H9 (cell line): Measurements from ENCODE around the gene ZNF829. TPM values are rescaled to one million over a fixed set of nuclear protein-coding genes. Genes with fewer than 3 reads are reported as not detected.

ENCODE experiments used
- DNase-seq: peaks from one replicate; pipeline ENCODE4 v3.0.0-alpha.2; 2017
- H2AFZ ChIP-seq: one replicate; pipeline ENCODE4 v1.6.1; 2013; ENCODE audit warnings: mild to moderate bottlenecking, low read length, control low read depth, moderate library complexity
- H2AK5ac ChIP-seq: 2 replicates; pipeline ENCODE4 v1.6.1; 2013; ENCODE audit warnings: low read length, control low read depth, mixed read lengths; ENCODE audit not compliant: insufficient read length
- H2BK120ac ChIP-seq: one replicate; pipeline ENCODE4 v1.6.1; 2013; ENCODE audit warnings: low read depth, mild to moderate bottlenecking, low read length, control low read depth, inconsistent platforms; ENCODE audit not compliant: poor library complexity, severe bottlenecking
- H2BK12ac ChIP-seq: 2 replicates; pipeline ENCODE4 v1.6.1; 2013; ENCODE audit warnings: low read length, control low read depth, mixed read lengths, low read depth; ENCODE audit not compliant: insufficient read length
- H2BK15ac ChIP-seq: 2 replicates; pipeline ENCODE4 v1.6.1; 2013; ENCODE audit warnings: low read depth, low read length, control low read depth
- H2BK20ac ChIP-seq: one replicate; pipeline ENCODE4 v1.6.1; 2013; ENCODE audit warnings: low read depth, mild to moderate bottlenecking, low read length, control low read depth, inconsistent platforms; ENCODE audit not compliant: poor library complexity, severe bottlenecking
- H2BK5ac ChIP-seq: 2 replicates; pipeline ENCODE4 v1.6.1; 2013; ENCODE audit warnings: low read length, control low read depth, mixed read lengths; ENCODE audit not compliant: insufficient read length
- H3K14ac ChIP-seq: 2 replicates; pipeline ENCODE4 v1.6.1; 2013; ENCODE audit warnings: low read length, control low read depth; ENCODE audit not compliant: insufficient read depth
- H3K18ac ChIP-seq: 2 replicates; pipeline ENCODE4 v1.6.1; 2013; ENCODE audit warnings: low read depth, mild to moderate bottlenecking, mixed read lengths, low read length, control low read depth; ENCODE audit not compliant: insufficient read length
- H3K23ac ChIP-seq: 2 replicates; pipeline ENCODE4 v1.6.1; 2013; ENCODE audit warnings: low read length, control low read depth, mixed read lengths, low read depth; ENCODE audit not compliant: insufficient read length
- H3K23me2 ChIP-seq: 2 replicates; pipeline ENCODE4 v1.6.1; 2013; ENCODE audit warnings: low read depth, mild to moderate bottlenecking, mixed read lengths, low read length, control low read depth; ENCODE audit not compliant: insufficient read length, poor library complexity, severe bottlenecking
- H3K27ac ChIP-seq: 2 replicates; pipeline ENCODE4 v1.5.1; 2013; ENCODE audit warnings: low read length, control low read depth, mixed read lengths, low read depth; ENCODE audit not compliant: insufficient read length
- H3K27me3 ChIP-seq: 2 replicates; pipeline ENCODE4 v1.6.1; 2013; ENCODE audit warnings: low read length, control low read depth, inconsistent platforms; ENCODE audit not compliant: insufficient read depth
- H3K4ac ChIP-seq: 2 replicates; pipeline ENCODE4 v1.6.1; 2013; ENCODE audit warnings: low read depth, mild to moderate bottlenecking, control low read depth, inconsistent platforms, low read length, moderate library complexity
- H3K4me1 ChIP-seq: 2 replicates; pipeline ENCODE4 v1.6.1; 2013; ENCODE audit warnings: low read length, control low read depth, inconsistent platforms; ENCODE audit not compliant: insufficient read depth
- H3K4me2 ChIP-seq: 2 replicates; pipeline ENCODE4 v1.6.1; 2013; ENCODE audit warnings: low read length, control low read depth, mixed read lengths; ENCODE audit not compliant: insufficient read length, insufficient read depth
- H3K56ac ChIP-seq: 2 replicates; pipeline ENCODE4 v1.6.1; 2013; ENCODE audit warnings: low read depth, mild to moderate bottlenecking, mixed read lengths, low read length, control low read depth; ENCODE audit not compliant: insufficient read length
- H3K79me1 ChIP-seq: 2 replicates; pipeline ENCODE4 v1.6.1; 2013; ENCODE audit warnings: low read depth, mild to moderate bottlenecking, moderate library complexity, low read length, control low read depth, inconsistent platforms; ENCODE audit not compliant: insufficient read depth, poor library complexity, severe bottlenecking
- H3K79me2 ChIP-seq: 2 replicates; pipeline ENCODE4 v1.6.1; 2013; ENCODE audit warnings: low read length, control low read depth, inconsistent platforms; ENCODE audit not compliant: insufficient read depth
- H3K9ac ChIP-seq: 2 replicates; pipeline ENCODE4 v1.6.1; 2013; ENCODE audit warnings: low read length, control low read depth, mixed read lengths; ENCODE audit not compliant: insufficient read length; ENCODE audit errors: extremely low read depth
- H3K9me3 ChIP-seq: one replicate; pipeline ENCODE4 v1.6.1; 2013; ENCODE audit warnings: low read depth, low read length, inconsistent platforms; ENCODE audit not compliant: control insufficient read depth
- H3T11ph ChIP-seq: one replicate; pipeline ENCODE4 v1.6.1; 2013; ENCODE audit warnings: mild to moderate bottlenecking, low read length, control low read depth, inconsistent platforms
- H4K20me1 ChIP-seq: one replicate; pipeline ENCODE4 v1.6.1; 2013; ENCODE audit not compliant: control insufficient read depth, insufficient read length, insufficient read depth
- H4K5ac ChIP-seq: 2 replicates; pipeline ENCODE4 v1.6.1; 2013; ENCODE audit warnings: low read depth, mild to moderate bottlenecking, mixed read lengths, low read length, control low read depth; ENCODE audit not compliant: insufficient read length
- H4K8ac ChIP-seq: replicated peaks from 2 replicates; pipeline ENCODE4 v1.6.1; 2013; ENCODE audit warnings: low read length, control low read depth, mixed read lengths, low read depth; ENCODE audit not compliant: insufficient read length
- H4K91ac ChIP-seq: 2 replicates; pipeline ENCODE4 v1.6.1; 2013; ENCODE audit warnings: low read depth, mild to moderate bottlenecking, moderate library complexity, mixed read lengths, low read length, control low read depth; ENCODE audit not compliant: insufficient read length
- H3K27ac Mint-ChIP-seq, 3 experiments: 2 replicates in 2 of 3; 3 replicates in 1 of 3; pipeline ENCODE4 v1.8.0; 2020 to 2021; ENCODE audit warnings: mixed read lengths in 3 of 3, mild to moderate bottlenecking in 1 of 3, moderate library complexity in 1 of 3
- H3K27me3 Mint-ChIP-seq: 2 replicates; pipeline ENCODE4 v1.8.0; 2021; ENCODE audit warnings: low read depth, mild to moderate bottlenecking, moderate library complexity, mixed read lengths
- H3K36me3 Mint-ChIP-seq, 3 experiments: 2 replicates in 2 of 3; 3 replicates in 1 of 3; pipeline ENCODE4 v1.8.0; 2020 to 2021; ENCODE audit warnings: low read depth in 3 of 3, mixed read lengths in 3 of 3; ENCODE audit not compliant: insufficient read depth in 1 of 3
- H3K4me1 Mint-ChIP-seq, 2 experiments: 2 replicates each; pipeline ENCODE4 v1.8.0; 2020; ENCODE audit warnings: mixed read lengths in 2 of 2
- H3K4me3 Mint-ChIP-seq, 2 experiments: 2 replicates in 1 of 2; 3 replicates in 1 of 2; pipeline ENCODE4 v1.8.0; 2020 to 2021; ENCODE audit warnings: mild to moderate bottlenecking in 2 of 2, mixed read lengths in 2 of 2, moderate library complexity in 1 of 2
- H3K9me3 Mint-ChIP-seq, 2 experiments: 2 replicates in 1 of 2; 3 replicates in 1 of 2; pipeline ENCODE4 v1.8.0; 2020; ENCODE audit warnings: mild to moderate bottlenecking in 2 of 2, mixed read lengths in 2 of 2, moderate library complexity in 1 of 2
- WGBS: extraction: QIAGEN DNeasy Blood & Tissue Kit; methylation state at CpG from one replicate; pipeline ENCODE4 v1.1.7; 2013; ENCODE audit warnings: missing lambda C conversion rate, low lambda C conversion rate, mixed read lengths; ENCODE audit not compliant: insufficient read length; ENCODE audit errors: extremely low coverage; 5-methylcytosine and 5-hydroxymethylcytosine counted together
- total RNA-seq: library from RNA; stranded (reverse); gene quantifications from 2 replicates; pipeline ENCODE4 v1.2.1, GENCODE V29; 2021
- TF ChIP-seq, protein P1 (sequence below): fragments of 200-600 bp; sonication (generic); conservative IDR thresholded peaks from 3 replicates; pipeline ENCODE4 v1.8.0; 2021; ENCODE audit warnings: antibody characterized with exemption, mild to moderate bottlenecking

The ZNF829 gene
- total RNA-seq, 1 experiment from 2014 or later, result 4.9 TPM

- Histone ChIP-seq H3K79me2 (no peaks in the 10 kb centered on the region), H3K23me2 (no peaks in the 10 kb centered on the region), H4K8ac (no peak overlapping the region), H2AFZ (no peak overlapping the region), H3T11ph (no peak overlapping the region), H3K18ac (no peak overlapping the region), H3K27ac (no peak overlapping the region), H3K9ac (no peak overlapping the region), H2BK5ac (no peak overlapping the region), H2BK120ac (no peak overlapping the region), H3K14ac (no peak overlapping the region), H3K4ac (no peak overlapping the region), H3K4me1 (no peaks in the 10 kb centered on the region), H3K79me1 (no peaks in the 10 kb centered on the region), H2BK12ac (no peak overlapping the region), H3K4me2 (no peak overlapping the region), H2AK5ac (no peak overlapping the region), H4K91ac (no peak overlapping the region), H3K56ac (no peak overlapping the region), H2BK15ac (no peak overlapping the region), H3K23ac (no peak overlapping the region), H4K20me1 (no peaks in the 10 kb centered on the region), H4K5ac (no peak overlapping the region), H2BK20ac (no peak overlapping the region), H3K9me3 (peaks cover 47% of the 10 kb centered on the region), H3K27me3 (no peaks in the 10 kb centered on the region)
- TF ChIP-seq, protein P1, sequence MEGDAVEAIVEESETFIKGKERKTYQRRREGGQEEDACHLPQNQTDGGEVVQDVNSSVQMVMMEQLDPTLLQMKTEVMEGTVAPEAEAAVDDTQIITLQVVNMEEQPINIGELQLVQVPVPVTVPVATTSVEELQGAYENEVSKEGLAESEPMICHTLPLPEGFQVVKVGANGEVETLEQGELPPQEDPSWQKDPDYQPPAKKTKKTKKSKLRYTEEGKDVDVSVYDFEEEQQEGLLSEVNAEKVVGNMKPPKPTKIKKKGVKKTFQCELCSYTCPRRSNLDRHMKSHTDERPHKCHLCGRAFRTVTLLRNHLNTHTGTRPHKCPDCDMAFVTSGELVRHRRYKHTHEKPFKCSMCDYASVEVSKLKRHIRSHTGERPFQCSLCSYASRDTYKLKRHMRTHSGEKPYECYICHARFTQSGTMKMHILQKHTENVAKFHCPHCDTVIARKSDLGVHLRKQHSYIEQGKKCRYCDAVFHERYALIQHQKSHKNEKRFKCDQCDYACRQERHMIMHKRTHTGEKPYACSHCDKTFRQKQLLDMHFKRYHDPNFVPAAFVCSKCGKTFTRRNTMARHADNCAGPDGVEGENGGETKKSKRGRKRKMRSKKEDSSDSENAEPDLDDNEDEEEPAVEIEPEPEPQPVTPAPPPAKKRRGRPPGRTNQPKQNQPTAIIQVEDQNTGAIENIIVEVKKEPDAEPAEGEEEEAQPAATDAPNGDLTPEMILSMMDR, result no peak
- no peak for DNase-seq
- Mint-ChIP-seq H3K9me3 (peaks cover 79 to 87% of the 10 kb centered on the region in 2 experiments), H3K4me1 (no peaks in the 10 kb centered on the region), H3K36me3 (peaks cover 0 to 38% (median 4%) of the 10 kb centered on the region in 3 experiments; a peak in 5 of 7 replicates), H3K4me3 (no peak overlapping the region), H3K27me3 (no peaks in the 10 kb centered on the region), H3K27ac (no peak overlapping the region)
- WGBS, result no CpG with 5 or more reads among the region's 6 CpGs
These were observed 46.3 kb upstream of the ZNF829 start for GRCh38 chr19:36962346-36962745.
